GM23338 (cell line): ENCODE measurements around the gene PPP1R9A. TPM values are rescaled to one million over a fixed set of nuclear protein-coding genes. Genes with fewer than 3 reads are reported as not detected.

ENCODE experiments used
- CREB1 ChIP-seq: fragments of 250-450 bp; sonication (Bioruptor Pico); IDR thresholded peaks from 2 replicates; pipeline ENCODE4 v1.5.0; 2020; ENCODE audit warnings: low read depth, mild to moderate bottlenecking, moderate library complexity
- EZH2 ChIP-seq: fragments of 200-600 bp; sonication (generic); IDR thresholded peaks from one replicate; pipeline ENCODE4 v1.8.0; 2017; ENCODE audit warnings: antibody characterized with exemption, mild to moderate bottlenecking, low read depth; ENCODE audit not compliant: unreplicated experiment
- EZH2phosphoT487 ChIP-seq: fragments of 200-600 bp; sonication (generic); IDR thresholded peaks from one replicate; pipeline ENCODE4 v1.8.1; 2018; ENCODE audit warnings: antibody characterized with exemption; ENCODE audit not compliant: unreplicated experiment
- JUNB ChIP-seq: IDR thresholded peaks from one replicate; pipeline ENCODE4 v1.6.1; 2016; ENCODE audit warnings: antibody characterized with exemption; ENCODE audit not compliant: unreplicated experiment
- NANOG ChIP-seq: IDR thresholded peaks from 2 replicates; pipeline ENCODE4 v1.6.1; 2016; ENCODE audit warnings: antibody characterized with exemption, borderline replicate concordance
- POLR2AphosphoS5 ChIP-seq: IDR thresholded peaks from 2 replicates; pipeline ENCODE4 v1.6.1; 2016; ENCODE audit warnings: antibody characterized with exemption, low read depth
- STAT1 ChIP-seq: IDR thresholded peaks from one replicate; pipeline ENCODE4 v1.6.1; 2016; ENCODE audit warnings: antibody characterized with exemption; ENCODE audit not compliant: unreplicated experiment
- ZNF114 ChIP-seq: fragments of 250-450 bp; sonication (Bioruptor Pico); IDR thresholded peaks from 2 replicates; pipeline ENCODE4 v1.5.0; 2020; ENCODE audit warnings: mild to moderate bottlenecking, moderate library complexity
- ZNF331 ChIP-seq: fragments of 250-450 bp; sonication (Bioruptor Pico); IDR thresholded peaks from 2 replicates; pipeline ENCODE4 v1.5.0; 2020; ENCODE audit warnings: low read depth, mild to moderate bottlenecking, moderate library complexity
- polyA plus RNA-seq: library from polyadenylated mRNA; unstranded; fragments of >200 nt; fragmentation: Nextera tagmentation; extraction: Ambion mirVana; gene quantifications from 2 replicates; pipeline ENCODE4 v1.2.1, GENCODE V29; 2016
- total RNA-seq: library from RNA; depleted of rRNA; stranded (reverse); fragments of >200 nt; shearing (Covaris generic); gene quantifications from 2 replicates; pipeline ENCODE4 v1.2.3, GENCODE V29; 2014
- TF ChIP-seq, protein P1 (sequence below): fragments of 250-450 bp; sonication (Bioruptor Pico); IDR thresholded peaks from 2 replicates; pipeline ENCODE4 v1.5.0; 2020; ENCODE audit warnings: mild to moderate bottlenecking, moderate library complexity
- TF ChIP-seq, protein P2 (sequence below): IDR thresholded peaks from one replicate; pipeline ENCODE4 v1.6.1; 2018; ENCODE audit warnings: antibody characterized with exemption; ENCODE audit not compliant: unreplicated experiment
- TF ChIP-seq, protein P3 (sequence below): IDR thresholded peaks from 2 replicates; pipeline ENCODE4 v1.6.1; 2016; ENCODE audit warnings: antibody characterized with exemption

PPP1R9A gene
- total and polyA plus RNA-seq, 2 experiments from 2014 or later: 10.6 to 31.8 TPM

- TF ChIP-seq, protein P1, sequence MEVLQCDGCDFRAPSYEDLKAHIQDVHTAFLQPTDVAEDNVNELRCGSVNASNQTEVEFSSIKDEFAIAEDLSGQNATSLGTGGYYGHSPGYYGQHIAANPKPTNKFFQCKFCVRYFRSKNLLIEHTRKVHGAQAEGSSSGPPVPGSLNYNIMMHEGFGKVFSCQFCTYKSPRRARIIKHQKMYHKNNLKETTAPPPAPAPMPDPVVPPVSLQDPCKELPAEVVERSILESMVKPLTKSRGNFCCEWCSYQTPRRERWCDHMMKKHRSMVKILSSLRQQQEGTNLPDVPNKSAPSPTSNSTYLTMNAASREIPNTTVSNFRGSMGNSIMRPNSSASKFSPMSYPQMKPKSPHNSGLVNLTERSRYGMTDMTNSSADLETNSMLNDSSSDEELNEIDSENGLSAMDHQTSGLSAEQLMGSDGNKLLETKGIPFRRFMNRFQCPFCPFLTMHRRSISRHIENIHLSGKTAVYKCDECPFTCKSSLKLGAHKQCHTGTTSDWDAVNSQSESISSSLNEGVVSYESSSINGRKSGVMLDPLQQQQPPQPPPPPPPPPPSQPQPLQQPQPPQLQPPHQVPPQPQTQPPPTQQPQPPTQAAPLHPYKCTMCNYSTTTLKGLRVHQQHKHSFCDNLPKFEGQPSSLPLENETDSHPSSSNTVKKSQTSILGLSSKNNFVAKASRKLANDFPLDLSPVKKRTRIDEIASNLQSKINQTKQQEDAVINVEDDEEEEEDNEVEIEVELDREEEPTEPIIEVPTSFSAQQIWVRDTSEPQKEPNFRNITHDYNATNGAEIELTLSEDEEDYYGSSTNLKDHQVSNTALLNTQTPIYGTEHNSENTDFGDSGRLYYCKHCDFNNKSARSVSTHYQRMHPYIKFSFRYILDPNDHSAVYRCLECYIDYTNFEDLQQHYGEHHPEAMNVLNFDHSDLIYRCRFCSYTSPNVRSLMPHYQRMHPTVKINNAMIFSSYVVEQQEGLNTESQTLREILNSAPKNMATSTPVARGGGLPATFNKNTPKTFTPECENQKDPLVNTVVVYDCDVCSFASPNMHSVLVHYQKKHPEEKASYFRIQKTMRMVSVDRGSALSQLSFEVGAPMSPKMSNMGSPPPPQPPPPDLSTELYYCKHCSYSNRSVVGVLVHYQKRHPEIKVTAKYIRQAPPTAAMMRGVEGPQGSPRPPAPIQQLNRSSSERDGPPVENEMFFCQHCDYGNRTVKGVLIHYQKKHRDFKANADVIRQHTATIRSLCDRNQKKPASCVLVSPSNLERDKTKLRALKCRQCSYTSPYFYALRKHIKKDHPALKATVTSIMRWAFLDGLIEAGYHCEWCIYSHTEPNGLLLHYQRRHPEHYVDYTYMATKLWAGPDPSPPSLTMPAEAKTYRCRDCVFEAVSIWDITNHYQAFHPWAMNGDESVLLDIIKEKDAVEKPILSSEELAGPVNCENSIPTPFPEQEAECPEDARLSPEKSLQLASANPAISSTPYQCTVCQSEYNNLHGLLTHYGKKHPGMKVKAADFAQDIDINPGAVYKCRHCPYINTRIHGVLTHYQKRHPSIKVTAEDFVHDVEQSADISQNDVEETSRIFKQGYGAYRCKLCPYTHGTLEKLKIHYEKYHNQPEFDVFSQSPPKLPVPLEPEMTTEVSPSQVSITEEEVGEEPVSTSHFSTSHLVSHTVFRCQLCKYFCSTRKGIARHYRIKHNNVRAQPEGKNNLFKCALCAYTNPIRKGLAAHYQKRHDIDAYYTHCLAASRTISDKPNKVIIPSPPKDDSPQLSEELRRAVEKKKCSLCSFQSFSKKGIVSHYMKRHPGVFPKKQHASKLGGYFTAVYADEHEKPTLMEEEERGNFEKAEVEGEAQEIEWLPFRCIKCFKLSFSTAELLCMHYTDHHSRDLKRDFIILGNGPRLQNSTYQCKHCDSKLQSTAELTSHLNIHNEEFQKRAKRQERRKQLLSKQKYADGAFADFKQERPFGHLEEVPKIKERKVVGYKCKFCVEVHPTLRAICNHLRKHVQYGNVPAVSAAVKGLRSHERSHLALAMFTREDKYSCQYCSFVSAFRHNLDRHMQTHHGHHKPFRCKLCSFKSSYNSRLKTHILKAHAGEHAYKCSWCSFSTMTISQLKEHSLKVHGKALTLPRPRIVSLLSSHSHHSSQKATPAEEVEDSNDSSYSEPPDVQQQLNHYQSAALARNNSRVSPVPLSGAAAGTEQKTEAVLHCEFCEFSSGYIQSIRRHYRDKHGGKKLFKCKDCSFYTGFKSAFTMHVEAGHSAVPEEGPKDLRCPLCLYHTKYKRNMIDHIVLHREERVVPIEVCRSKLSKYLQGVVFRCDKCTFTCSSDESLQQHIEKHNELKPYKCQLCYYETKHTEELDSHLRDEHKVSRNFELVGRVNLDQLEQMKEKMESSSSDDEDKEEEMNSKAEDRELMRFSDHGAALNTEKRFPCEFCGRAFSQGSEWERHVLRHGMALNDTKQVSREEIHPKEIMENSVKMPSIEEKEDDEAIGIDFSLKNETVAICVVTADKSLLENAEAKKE: no peak
- TF ChIP-seq CREB1 (CRISPR knock-in tag) (no peak), ZNF331 (CRISPR knock-in tag) (no peak), ZNF114 (CRISPR knock-in tag) (no peak), JUNB (no peak), POLR2AphosphoS5 (no peak), EZH2 (no peak), STAT1 (no peak), EZH2phosphoT487 (no peak), NANOG (no peak)
- TF ChIP-seq, protein P2, sequence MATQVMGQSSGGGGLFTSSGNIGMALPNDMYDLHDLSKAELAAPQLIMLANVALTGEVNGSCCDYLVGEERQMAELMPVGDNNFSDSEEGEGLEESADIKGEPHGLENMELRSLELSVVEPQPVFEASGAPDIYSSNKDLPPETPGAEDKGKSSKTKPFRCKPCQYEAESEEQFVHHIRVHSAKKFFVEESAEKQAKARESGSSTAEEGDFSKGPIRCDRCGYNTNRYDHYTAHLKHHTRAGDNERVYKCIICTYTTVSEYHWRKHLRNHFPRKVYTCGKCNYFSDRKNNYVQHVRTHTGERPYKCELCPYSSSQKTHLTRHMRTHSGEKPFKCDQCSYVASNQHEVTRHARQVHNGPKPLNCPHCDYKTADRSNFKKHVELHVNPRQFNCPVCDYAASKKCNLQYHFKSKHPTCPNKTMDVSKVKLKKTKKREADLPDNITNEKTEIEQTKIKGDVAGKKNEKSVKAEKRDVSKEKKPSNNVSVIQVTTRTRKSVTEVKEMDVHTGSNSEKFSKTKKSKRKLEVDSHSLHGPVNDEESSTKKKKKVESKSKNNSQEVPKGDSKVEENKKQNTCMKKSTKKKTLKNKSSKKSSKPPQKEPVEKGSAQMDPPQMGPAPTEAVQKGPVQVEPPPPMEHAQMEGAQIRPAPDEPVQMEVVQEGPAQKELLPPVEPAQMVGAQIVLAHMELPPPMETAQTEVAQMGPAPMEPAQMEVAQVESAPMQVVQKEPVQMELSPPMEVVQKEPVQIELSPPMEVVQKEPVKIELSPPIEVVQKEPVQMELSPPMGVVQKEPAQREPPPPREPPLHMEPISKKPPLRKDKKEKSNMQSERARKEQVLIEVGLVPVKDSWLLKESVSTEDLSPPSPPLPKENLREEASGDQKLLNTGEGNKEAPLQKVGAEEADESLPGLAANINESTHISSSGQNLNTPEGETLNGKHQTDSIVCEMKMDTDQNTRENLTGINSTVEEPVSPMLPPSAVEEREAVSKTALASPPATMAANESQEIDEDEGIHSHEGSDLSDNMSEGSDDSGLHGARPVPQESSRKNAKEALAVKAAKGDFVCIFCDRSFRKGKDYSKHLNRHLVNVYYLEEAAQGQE: no peak
- TF ChIP-seq, protein P3, sequence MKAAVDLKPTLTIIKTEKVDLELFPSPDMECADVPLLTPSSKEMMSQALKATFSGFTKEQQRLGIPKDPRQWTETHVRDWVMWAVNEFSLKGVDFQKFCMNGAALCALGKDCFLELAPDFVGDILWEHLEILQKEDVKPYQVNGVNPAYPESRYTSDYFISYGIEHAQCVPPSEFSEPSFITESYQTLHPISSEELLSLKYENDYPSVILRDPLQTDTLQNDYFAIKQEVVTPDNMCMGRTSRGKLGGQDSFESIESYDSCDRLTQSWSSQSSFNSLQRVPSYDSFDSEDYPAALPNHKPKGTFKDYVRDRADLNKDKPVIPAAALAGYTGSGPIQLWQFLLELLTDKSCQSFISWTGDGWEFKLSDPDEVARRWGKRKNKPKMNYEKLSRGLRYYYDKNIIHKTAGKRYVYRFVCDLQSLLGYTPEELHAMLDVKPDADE: no peak
These were observed 395.9 kb downstream of the PPP1R9A start (continued) for GRCh38 chr7:95303013-95303905.
